ENCODE measurements around the gene ARID3A.

The ARID3A gene

GRCh38 chr19:1007399-1008251 lies 81.8 kb downstream of the ARID3A start:
- DNase-seq: no peak

GRCh38 chr19:1008268-1009040 lies 82.6 kb downstream of the ARID3A start:
- DNase-seq: no peak

- no peak for DNase-seq
Observed at GRCh38 chr19:1009041-1009980, 83.5 kb downstream of the ARID3A start.

- DNase-seq: no peak
Observed at GRCh38 chr19:1009981-1010538, 84.2 kb downstream of the ARID3A start.

- DNase-seq: no peak
Observed at GRCh38 chr19:1010586-1011510, 85.0 kb downstream of the ARID3A start.

- DNase-seq: no peak
Observed at GRCh38 chr19:1011831-1012333, 86.0 kb downstream of the ARID3A start.

- no peak for DNase-seq
Observed at GRCh38 chr19:1012334-1012733, 86.5 kb downstream of the ARID3A start.

GRCh38 chr19:1013218-1013617 lies 87.4 kb downstream of the ARID3A start:
- no peak for DNase-seq

GRCh38 chr19:1014161-1015060 lies 88.6 kb downstream of the ARID3A start:
- DNase-seq: no peak

- no peak for DNase-seq
Observed at GRCh38 chr19:1015061-1015781, 89.4 kb downstream of the ARID3A start.

- no peak for DNase-seq
Observed at GRCh38 chr19:1015782-1016646, 90.2 kb downstream of the ARID3A start.

- DNase-seq: no peak
Observed at GRCh38 chr19:1016647-1017114, 90.8 kb downstream of the ARID3A start.

- no peak for DNase-seq
Observed at GRCh38 chr19:1017115-1017905, 91.5 kb downstream of the ARID3A start.

- no peak for DNase-seq
Observed at GRCh38 chr19:1017906-1018305, 92.1 kb downstream of the ARID3A start.

GRCh38 chr19:1018393-1018792 lies 92.6 kb downstream of the ARID3A start:
- no peak for DNase-seq

GRCh38 chr19:1018932-1019615 lies 93.2 kb downstream of the ARID3A start:
- DNase-seq: no peak

- no peak for DNase-seq
Observed at GRCh38 chr19:1019616-1019961, 93.8 kb downstream of the ARID3A start.
